ENCODE measurements around the gene VIPAS39. TPM values are rescaled to one million over a fixed set of nuclear protein-coding genes. Genes with fewer than 3 reads are reported as not detected.
"Not testable (repeated sequence)": the region's sequence is repeated elsewhere in the genome, so short reads cannot be mapped to it uniquely, and the experiment has no call there.

The VIPAS39 gene
- total RNA-seq, 1 donor from 2014 or later = 29.7 TPM

DNA sequence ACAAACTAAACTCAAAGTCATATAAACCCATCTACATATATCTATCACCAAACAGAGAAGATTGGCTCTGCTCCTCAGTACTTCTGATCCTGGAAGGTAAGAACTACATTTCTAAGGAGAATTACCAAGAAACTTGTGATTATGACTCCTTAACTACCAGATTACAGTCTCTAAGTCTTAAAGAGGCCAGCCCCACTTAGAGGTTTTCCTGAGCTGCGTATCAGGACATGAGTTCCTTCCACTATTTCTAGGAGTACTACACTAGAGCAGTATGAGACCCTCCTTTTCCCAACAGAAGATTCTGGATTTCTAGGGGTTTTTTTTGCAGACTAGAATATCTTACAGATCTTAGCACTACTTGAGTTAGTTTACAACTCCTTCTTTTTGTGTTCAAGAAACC is 34.0 kb downstream of the VIPAS39 start, which contains the start of gene NOXRED1:
Gene NOXRED1, minus strand, starts transcription at position 101 of the 400 bp plus-strand sequence. CDS start 634 bp downstream, outside the sequence.
- H3F3A ChIP-seq (ENCODE audit: low read depth) = no peaks in the 10 kb centered on the region
- TF ChIP-seq EZH2 (IDR thresholded peaks at IDR 0.05) = no peak
- no peak for TF ChIP-seq EZH2phosphoT487 (IDR thresholded peaks at IDR 0.05)
- peaks cover 33% of the 10 kb centered on the region for H3K36me3 Mint-ChIP-seq
- H3K4me3 ChIP-seq = no peak within 1 kb of the TSS
- H3K4me1 Mint-ChIP-seq = no peaks in the 10 kb centered on the region
- H3K9me3 ChIP-seq (ENCODE audit: low read depth) = peaks cover 7% of the 10 kb centered on the region
- H3K79me2 ChIP-seq (ENCODE audit: low read depth) = no peaks in the 10 kb centered on the region
- H4K20me1 ChIP-seq (ENCODE audit: low read depth) = no peaks in the 10 kb centered on the region
- no peaks in the 10 kb centered on the region for H3K27me3 ChIP-seq
- no peak within 1 kb of the TSS for H3K4me2 ChIP-seq
- no peak within 1 kb of the TSS for H3K27ac Mint-ChIP-seq
- H3K4me3 Mint-ChIP-seq = no peak within 1 kb of the TSS
- H3K27me3 Mint-ChIP-seq (ENCODE audit: insufficient read depth, low read depth) = no peaks in the 10 kb centered on the region
- H3K9ac ChIP-seq = no peak within 1 kb of the TSS
- H2AFZ ChIP-seq (replicated peaks) = no peak within 1 kb of the TSS
- H3K36me3 ChIP-seq = peaks cover 5% of the 10 kb centered on the region
- DNase-seq (ENCODE audit: low spot score) = no peak
- H3K27ac ChIP-seq = no peak within 1 kb of the TSS
- peaks cover 12% of the 10 kb centered on the region for H3K9me3 Mint-ChIP-seq
- no peaks in the 10 kb centered on the region for H3K4me1 ChIP-seq

DNA sequence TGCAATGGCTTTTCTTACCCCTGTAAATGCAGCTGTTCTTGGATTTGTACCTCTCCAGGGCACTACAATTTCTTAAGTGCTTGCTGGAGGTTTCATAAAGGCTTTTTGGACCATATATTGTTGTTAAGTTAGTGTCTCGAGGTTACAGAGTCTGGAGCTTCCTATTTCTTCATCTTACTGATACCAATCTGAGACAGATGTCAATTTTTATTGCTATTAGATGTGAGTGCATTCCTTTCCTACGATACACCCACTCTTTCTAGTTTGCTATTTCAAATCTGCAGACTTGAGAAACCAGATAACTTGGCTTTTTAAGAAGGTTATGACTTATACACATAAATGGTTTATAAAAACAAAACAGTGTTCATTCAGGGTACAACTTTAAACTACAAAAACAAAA is 36.2 kb downstream of the VIPAS39 start:
- H3K4me1 Mint-ChIP-seq = no peaks in the 10 kb centered on the region
- H3K79me2 ChIP-seq (ENCODE audit: low read depth) = no peaks in the 10 kb centered on the region

DNA sequence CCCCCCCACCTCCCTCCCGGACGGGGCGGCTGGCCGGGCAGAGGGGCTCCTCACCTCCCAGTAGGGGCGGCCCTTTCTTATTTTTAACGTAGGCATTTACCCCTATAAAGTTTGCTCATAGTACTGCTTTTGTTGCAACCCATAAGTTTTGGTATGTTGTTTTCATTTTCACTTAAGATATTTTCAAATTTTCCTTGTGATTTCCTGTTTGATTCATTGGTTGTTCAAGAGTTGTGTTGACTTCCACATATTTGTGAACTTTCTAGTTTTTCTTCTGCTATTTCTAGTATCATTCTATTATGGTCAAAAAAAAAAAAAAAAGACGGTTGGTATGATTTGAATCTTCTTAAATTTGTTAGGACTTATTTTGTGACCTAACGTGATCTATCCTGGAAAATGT is 40.6 kb downstream of the VIPAS39 start:
- TF ChIP-seq, protein P1, sequence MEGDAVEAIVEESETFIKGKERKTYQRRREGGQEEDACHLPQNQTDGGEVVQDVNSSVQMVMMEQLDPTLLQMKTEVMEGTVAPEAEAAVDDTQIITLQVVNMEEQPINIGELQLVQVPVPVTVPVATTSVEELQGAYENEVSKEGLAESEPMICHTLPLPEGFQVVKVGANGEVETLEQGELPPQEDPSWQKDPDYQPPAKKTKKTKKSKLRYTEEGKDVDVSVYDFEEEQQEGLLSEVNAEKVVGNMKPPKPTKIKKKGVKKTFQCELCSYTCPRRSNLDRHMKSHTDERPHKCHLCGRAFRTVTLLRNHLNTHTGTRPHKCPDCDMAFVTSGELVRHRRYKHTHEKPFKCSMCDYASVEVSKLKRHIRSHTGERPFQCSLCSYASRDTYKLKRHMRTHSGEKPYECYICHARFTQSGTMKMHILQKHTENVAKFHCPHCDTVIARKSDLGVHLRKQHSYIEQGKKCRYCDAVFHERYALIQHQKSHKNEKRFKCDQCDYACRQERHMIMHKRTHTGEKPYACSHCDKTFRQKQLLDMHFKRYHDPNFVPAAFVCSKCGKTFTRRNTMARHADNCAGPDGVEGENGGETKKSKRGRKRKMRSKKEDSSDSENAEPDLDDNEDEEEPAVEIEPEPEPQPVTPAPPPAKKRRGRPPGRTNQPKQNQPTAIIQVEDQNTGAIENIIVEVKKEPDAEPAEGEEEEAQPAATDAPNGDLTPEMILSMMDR (IDR thresholded peaks at IDR 0.05) = no peak
- TF ChIP-seq EZH2phosphoT487 (IDR thresholded peaks at IDR 0.05) (no peak), EZH2 (IDR thresholded peaks at IDR 0.05) (no peak)
- no peak for DNase-seq (ENCODE audit: low spot score)

More for the DNA sequence above, 36.2 kb downstream of the VIPAS39 start:
- H3K27ac ChIP-seq = no peak overlapping the region
- Mint-ChIP-seq H3K27me3 (ENCODE audit: insufficient read depth, low read depth) (no peaks in the 10 kb centered on the region), H3K27ac (no peak overlapping the region), H3K4me3 (no peak overlapping the region), H3K9me3 (peaks cover 13% of the 10 kb centered on the region), H3K36me3 (peaks cover 20% of the 10 kb centered on the region)
- H3K27me3 ChIP-seq = no peaks in the 10 kb centered on the region
- no peak overlapping the region for H2AFZ ChIP-seq (replicated peaks)
- H3K4me3 ChIP-seq = no peak overlapping the region
- DNase-seq (ENCODE audit: low spot score) = no peak
- H3K9me3 ChIP-seq (ENCODE audit: low read depth) = peaks cover 7% of the 10 kb centered on the region
- H3K4me1 ChIP-seq = no peaks in the 10 kb centered on the region
- H3K9ac ChIP-seq = no peak overlapping the region
- H4K20me1 ChIP-seq (ENCODE audit: low read depth) = no peaks in the 10 kb centered on the region
- H3K36me3 ChIP-seq = peaks cover 5% of the 10 kb centered on the region
- no peaks in the 10 kb centered on the region for H3F3A ChIP-seq (ENCODE audit: low read depth)
- TF ChIP-seq EZH2phosphoT487 (IDR thresholded peaks at IDR 0.05) = no peak
- TF ChIP-seq, protein P1 (IDR thresholded peaks at IDR 0.05) = no peak
- TF ChIP-seq EZH2 (IDR thresholded peaks at IDR 0.05) = no peak
- no peak overlapping the region for H3K4me2 ChIP-seq

DNA sequence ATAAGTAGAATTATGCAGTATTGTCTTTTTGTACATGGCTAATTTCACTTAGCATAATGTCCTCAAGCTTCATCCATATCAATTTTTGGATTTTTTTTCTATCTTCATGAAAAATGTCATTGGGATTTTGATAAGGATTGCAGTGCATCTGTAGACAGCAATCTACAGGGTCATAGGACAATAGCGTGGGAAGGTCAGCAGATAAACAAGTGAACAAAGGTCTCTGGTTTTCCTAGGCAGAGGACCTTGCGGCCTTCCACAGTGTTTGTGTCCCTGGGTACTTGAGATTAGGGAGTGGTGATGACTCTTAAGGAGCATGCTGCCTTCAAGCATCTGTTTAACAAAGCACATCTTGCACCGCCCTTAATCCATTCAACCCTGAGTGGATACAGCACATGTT is 41.3 kb downstream of the VIPAS39 start:
- H3F3A ChIP-seq (ENCODE audit: low read depth); H3K79me2 ChIP-seq (ENCODE audit: low read depth); H3K4me3 Mint-ChIP-seq; H2AFZ ChIP-seq (replicated peaks); H4K20me1 ChIP-seq (ENCODE audit: low read depth); H3K4me1 ChIP-seq; H3K27ac Mint-ChIP-seq; DNase-seq (ENCODE audit: low spot score); H3K9me3 ChIP-seq (ENCODE audit: low read depth); H3K4me1 Mint-ChIP-seq; H3K27me3 Mint-ChIP-seq (ENCODE audit: insufficient read depth, low read depth); H3K9ac ChIP-seq; H3K36me3 ChIP-seq; H3K27ac ChIP-seq; H3K4me3 ChIP-seq; H3K27me3 ChIP-seq; H3K4me2 ChIP-seq: not testable (repeated sequence)
- peaks cover 10% of the 10 kb centered on the region for H3K36me3 Mint-ChIP-seq
- H3K9me3 Mint-ChIP-seq = peaks cover 13% of the 10 kb centered on the region

More for the DNA sequence above, 40.6 kb downstream of the VIPAS39 start:
- Histone ChIP-seq H3K27me3 (no peaks in the 10 kb centered on the region), H3K4me1 (no peaks in the 10 kb centered on the region), H3F3A (ENCODE audit: low read depth) (no peaks in the 10 kb centered on the region), H3K27ac (no peak overlapping the region), H3K9ac (no peak overlapping the region), H3K36me3 (peaks cover 5% of the 10 kb centered on the region), H4K20me1 (ENCODE audit: low read depth) (no peaks in the 10 kb centered on the region), H3K4me2 (no peak overlapping the region), H3K79me2 (ENCODE audit: low read depth) (no peaks in the 10 kb centered on the region), H3K4me3 (no peak overlapping the region), H2AFZ (replicated peaks) (no peak overlapping the region), H3K9me3 (ENCODE audit: low read depth) (peaks cover 7% of the 10 kb centered on the region)
- peaks cover 13% of the 10 kb centered on the region for H3K9me3 Mint-ChIP-seq
- H3K27ac Mint-ChIP-seq = no peak overlapping the region
- no peaks in the 10 kb centered on the region for H3K4me1 Mint-ChIP-seq
- peaks cover 10% of the 10 kb centered on the region for H3K36me3 Mint-ChIP-seq
- H3K4me3 Mint-ChIP-seq = no peak overlapping the region
- H3K27me3 Mint-ChIP-seq (ENCODE audit: insufficient read depth, low read depth) = no peaks in the 10 kb centered on the region

DNA sequence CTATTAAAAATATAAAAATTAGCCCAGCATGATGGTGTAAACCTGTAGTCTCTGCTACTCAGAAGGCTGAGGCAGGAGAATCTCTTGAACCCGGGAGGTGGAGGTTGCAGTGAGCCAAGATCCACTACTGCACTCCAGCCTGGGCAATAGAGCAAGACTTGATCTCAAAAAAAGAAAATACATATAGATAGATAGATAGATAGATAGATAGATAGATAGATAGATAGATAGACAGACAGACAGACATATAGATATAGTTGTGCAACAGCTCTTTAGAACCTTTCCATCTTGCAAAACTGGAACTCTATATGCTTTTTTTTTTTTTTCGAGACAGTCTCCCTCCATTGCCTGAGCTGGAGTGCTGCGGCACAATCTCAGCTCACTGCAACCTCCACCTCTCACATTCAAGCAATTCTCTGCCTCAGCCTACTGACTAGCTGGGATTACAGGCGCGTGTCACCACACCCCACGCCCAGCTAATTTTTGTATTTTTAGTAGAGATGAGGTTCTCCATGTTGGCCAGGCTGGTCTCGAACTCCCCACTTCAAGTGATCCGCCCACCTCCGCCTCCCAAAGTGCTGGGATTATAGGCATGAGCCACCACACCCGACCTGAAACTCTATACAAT is 41.9 kb downstream of the VIPAS39 start:
- H3K27me3 ChIP-seq; H3K4me1 Mint-ChIP-seq; H3F3A ChIP-seq (ENCODE audit: low read depth); H3K4me3 ChIP-seq; DNase-seq (ENCODE audit: low spot score); H4K20me1 ChIP-seq (ENCODE audit: low read depth); H3K27ac Mint-ChIP-seq; H3K27ac ChIP-seq; H2AFZ ChIP-seq (replicated peaks); H3K27me3 Mint-ChIP-seq (ENCODE audit: insufficient read depth, low read depth); H3K4me2 ChIP-seq; H3K4me3 Mint-ChIP-seq; H3K4me1 ChIP-seq; H3K79me2 ChIP-seq (ENCODE audit: low read depth); H3K9me3 ChIP-seq (ENCODE audit: low read depth); H3K9ac ChIP-seq; H3K36me3 ChIP-seq: not testable (repeated sequence)
- Mint-ChIP-seq H3K36me3 (peaks cover 10% of the 10 kb centered on the region), H3K9me3 (peaks cover 13% of the 10 kb centered on the region)

All from neural progenitor cell (in vitro differentiated cells).